GM12874 (cell line): ENCODE results near the gene KLHDC4.

ENCODE experiments used
- TF ChIP-seq, protein P1 (sequence below): IDR thresholded peaks from 2 replicates; pipeline ENCODE4 v1.5.1; 2011; ENCODE audit warnings: low read depth, mild to moderate bottlenecking, control low read depth, low read length, moderate library complexity; ENCODE audit not compliant: insufficient read depth

The KLHDC4 gene

GRCh38 chr16:87803385-87803784, 37.6 kb upstream of the KLHDC4 start:
- TF ChIP-seq, protein P1, sequence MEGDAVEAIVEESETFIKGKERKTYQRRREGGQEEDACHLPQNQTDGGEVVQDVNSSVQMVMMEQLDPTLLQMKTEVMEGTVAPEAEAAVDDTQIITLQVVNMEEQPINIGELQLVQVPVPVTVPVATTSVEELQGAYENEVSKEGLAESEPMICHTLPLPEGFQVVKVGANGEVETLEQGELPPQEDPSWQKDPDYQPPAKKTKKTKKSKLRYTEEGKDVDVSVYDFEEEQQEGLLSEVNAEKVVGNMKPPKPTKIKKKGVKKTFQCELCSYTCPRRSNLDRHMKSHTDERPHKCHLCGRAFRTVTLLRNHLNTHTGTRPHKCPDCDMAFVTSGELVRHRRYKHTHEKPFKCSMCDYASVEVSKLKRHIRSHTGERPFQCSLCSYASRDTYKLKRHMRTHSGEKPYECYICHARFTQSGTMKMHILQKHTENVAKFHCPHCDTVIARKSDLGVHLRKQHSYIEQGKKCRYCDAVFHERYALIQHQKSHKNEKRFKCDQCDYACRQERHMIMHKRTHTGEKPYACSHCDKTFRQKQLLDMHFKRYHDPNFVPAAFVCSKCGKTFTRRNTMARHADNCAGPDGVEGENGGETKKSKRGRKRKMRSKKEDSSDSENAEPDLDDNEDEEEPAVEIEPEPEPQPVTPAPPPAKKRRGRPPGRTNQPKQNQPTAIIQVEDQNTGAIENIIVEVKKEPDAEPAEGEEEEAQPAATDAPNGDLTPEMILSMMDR = no peak

DNA sequence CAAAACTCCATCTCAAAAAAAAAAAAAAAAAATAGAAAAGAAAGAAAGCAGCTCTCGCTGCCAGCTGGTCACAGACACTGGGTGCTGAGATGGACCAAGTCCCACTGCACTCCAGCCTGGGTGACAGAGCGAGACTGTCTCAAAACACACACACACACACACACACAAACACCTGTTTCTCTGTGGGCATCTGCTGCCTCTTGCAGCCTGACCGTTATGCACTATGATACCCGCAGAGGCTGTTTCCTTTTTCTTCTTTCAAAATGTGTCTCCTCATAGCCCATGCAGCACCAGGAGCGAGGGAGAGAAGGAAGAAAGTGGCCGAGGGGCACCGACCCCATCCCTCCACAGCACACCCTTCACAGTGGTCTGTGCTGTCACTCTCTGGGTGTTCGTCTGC, 36.9 kb upstream of the KLHDC4 start:
- TF ChIP-seq, protein P1 = no peak

DNA sequence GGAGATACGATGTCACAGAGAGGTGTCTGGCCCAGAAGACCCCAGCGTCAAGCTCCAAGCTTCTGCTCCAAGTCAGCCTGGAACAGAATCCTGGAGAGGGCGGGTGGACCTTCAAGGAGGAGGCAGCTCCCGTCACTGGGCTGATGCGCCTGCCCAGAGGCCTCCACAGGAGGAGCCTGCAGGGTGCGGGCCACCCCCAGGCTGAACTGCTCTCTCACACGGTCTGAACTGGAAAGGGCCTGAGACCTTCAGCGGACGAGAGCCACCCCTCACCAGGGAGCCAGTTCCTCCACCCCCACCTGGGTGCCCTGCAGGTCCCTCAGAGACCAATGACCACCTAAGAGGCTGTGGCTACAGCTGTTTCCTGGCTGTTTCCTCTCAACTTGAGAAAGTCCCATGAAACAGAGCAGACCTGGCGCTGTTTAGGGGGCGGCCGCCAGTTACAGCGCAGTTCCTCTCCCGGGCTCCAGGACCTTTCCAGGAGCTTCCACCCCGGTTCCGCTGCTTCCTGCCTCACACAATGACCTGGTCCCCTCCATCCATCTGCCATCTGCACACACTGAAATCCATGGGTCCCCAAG, 36.0 kb upstream of the KLHDC4 start:
- TF ChIP-seq, protein P1 = no peak

GRCh38 chr16:87800497-87800896, 34.7 kb upstream of the KLHDC4 start:
- TF ChIP-seq, protein P1 = no peak

DNA sequence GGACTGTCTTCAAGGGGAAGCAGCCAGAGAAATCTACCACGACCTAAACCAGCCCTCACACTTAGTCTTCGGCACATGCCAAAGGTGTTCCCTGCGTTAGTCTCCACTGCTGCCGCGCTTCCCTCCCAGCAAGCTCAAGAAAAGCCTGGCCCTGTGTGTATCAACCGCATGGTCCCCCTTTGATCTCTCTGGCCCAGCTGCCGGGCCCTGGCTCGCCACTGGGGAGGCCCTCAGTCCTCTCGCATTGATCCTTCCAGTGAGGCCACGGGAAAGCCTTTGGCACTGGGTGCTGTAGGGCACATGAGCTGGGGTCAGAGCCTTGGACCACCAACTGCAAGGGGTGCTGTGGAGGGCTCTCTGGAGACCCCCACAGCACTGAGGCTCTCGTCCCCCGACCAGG, 29.6 kb upstream of the KLHDC4 start:
- TF ChIP-seq, protein P1 = no peak

- TF ChIP-seq, protein P1 = no peak
Measured at GRCh38 chr16:87794485-87795078, 28.8 kb upstream of the KLHDC4 start.

GRCh38 chr16:87792205-87792565, 26.4 kb upstream of the KLHDC4 start:
- TF ChIP-seq, protein P1 = no peak
